NCI-H2227 (cell line): ENCODE results near the gene TMEM88.
"Not testable (repeated sequence)": the region's sequence is repeated elsewhere in the genome, so short reads cannot be mapped to it uniquely, and the experiment has no call there.

Experiments
- DNase-seq: peaks from one replicate; lab custom pipeline; 2025; ENCODE audit not compliant: unreplicated experiment; lab: John Stamatoyannopoulos, UW

TMEM88 gene

GRCh38 chr17:7856011-7856810 is 1.3 kb downstream of the TMEM88 start:
- peak; percentile 50 for DNase-seq

- peak; percentile 97 for DNase-seq
These were observed 2.2 kb downstream of the TMEM88 start, which contains the start of gene NAA38 for GRCh38 chr17:7856811-7857712. Gene NAA38, minus strand, starts transcription at chr17:7857559. Its CDS starts 96 bp downstream, at chr17:7857463.

GRCh38 chr17:7857713-7858521 is 3.1 kb downstream of the TMEM88 start, which contains the start of gene CYB5D1:
Gene CYB5D1, plus strand, starts transcription at chr17:7858003. Its CDS starts 132 bp downstream, at chr17:7858135.
- peak; percentile 93 for DNase-seq

GRCh38 chr17:7858522-7858810 is 3.6 kb downstream of the TMEM88 start:
- DNase-seq, result peak; percentile 51

- no peak for DNase-seq
These were observed 4.2 kb downstream of the TMEM88 start for GRCh38 chr17:7859028-7859427.

GRCh38 chr17:7862692-7863437 is 8.0 kb downstream of the TMEM88 start:
- peak; percentile 72 for DNase-seq

- not testable (repeated sequence) for DNase-seq
These were observed 9.5 kb downstream of the TMEM88 start for GRCh38 chr17:7864384-7864783.

GRCh38 chr17:7864995-7865650 is 10.3 kb downstream of the TMEM88 start:
- DNase-seq, result no peak

GRCh38 chr17:7867881-7868329 is 13.0 kb downstream of the TMEM88 start:
- no peak for DNase-seq

GRCh38 chr17:7873051-7873450 is 18.2 kb downstream of the TMEM88 start:
- DNase-seq, result peak; percentile 20

GRCh38 chr17:7875804-7876370 is 21.0 kb downstream of the TMEM88 start:
- no peak for DNase-seq

- DNase-seq, result no peak
These were observed 23.4 kb downstream of the TMEM88 start for GRCh38 chr17:7878234-7878633.

GRCh38 chr17:7880076-7880868 is 25.4 kb downstream of the TMEM88 start:
- no peak for DNase-seq

GRCh38 chr17:7881276-7882054 is 26.6 kb downstream of the TMEM88 start:
- DNase-seq, result no peak

- no peak for DNase-seq
These were observed 27.2 kb downstream of the TMEM88 start for GRCh38 chr17:7882068-7882467.

GRCh38 chr17:7882629-7883028 is 27.8 kb downstream of the TMEM88 start:
- no peak for DNase-seq

GRCh38 chr17:7883781-7884386 is 29.0 kb downstream of the TMEM88 start:
- peak; percentile 58 for DNase-seq
